CD4-positive, alpha-beta T cell (primary cell): ENCODE data around the gene LKAAEAR1. TPM values are rescaled to one million over a fixed set of nuclear protein-coding genes. Genes with fewer than 3 reads are reported as not detected.

Source experiments
- ATAC-seq: fragments of 200-7000 bp; cut with Tn5 transposase; one replicate; pipeline ENCODE4 v1.10.0; 2022; ENCODE audit warnings: mild to moderate bottlenecking; ENCODE audit not compliant: poor library complexity
- CTCF ChIA-PET: fragments of 350-600 bp; sonication (Branson Sonifier 250); formaldehyde crosslinking; loops from one replicate; lab custom pipeline; 2021; ENCODE audit warnings: antibody characterized with exemption, inconsistent platforms; lab: Charles Lee
- POLR2A ChIA-PET: fragments of 350-600 bp; sonication (Branson Sonifier 250); formaldehyde crosslinking; loops from one replicate; lab custom pipeline; 2021; ENCODE audit warnings: antibody characterized with exemption, inconsistent platforms; lab: Charles Lee
- DNase-seq, 14 experiments: peaks; one replicate each; pipeline ENCODE4 v3.0.0-alpha.2; 2013 to 2020; ENCODE audit warnings: mixed read lengths in 2 of 14
- H3K27ac ChIP-seq, 2 donors: one replicate each; pipeline versions ENCODE4 v1.5.1 to v1.7.0; 2013; ENCODE audit warnings: low read length in 2 of 2, low read depth in 1 of 2, mild to moderate bottlenecking in 1 of 2
- H3K27me3 ChIP-seq, 2 experiments: 1 replicate in 1 of 2; 2 replicates in 1 of 2; pipeline versions ENCODE4 v1.6.1 to v1.7.0; 2013; ENCODE audit warnings: low read length in 2 of 2, control low read depth in 1 of 2, mild to moderate bottlenecking in 1 of 2, moderate library complexity in 1 of 2; ENCODE audit not compliant: insufficient read depth in 2 of 2, control insufficient read depth in 1 of 2
- H3K36me3 ChIP-seq: one replicate; pipeline ENCODE4 v1.6.1; 2013; ENCODE audit warnings: low read length, control low read depth; ENCODE audit not compliant: insufficient read depth
- H3K4me1 ChIP-seq: one replicate; pipeline ENCODE4 v1.6.1; 2013; ENCODE audit warnings: low read length, control low read depth; ENCODE audit not compliant: insufficient read depth
- H3K4me3 ChIP-seq: one replicate; pipeline ENCODE4 v1.5.1; 2013; ENCODE audit warnings: mild to moderate bottlenecking, low read length, moderate library complexity
- H3K9me3 ChIP-seq, 2 experiments: 1 replicate in 1 of 2; 2 replicates in 1 of 2; pipeline versions ENCODE4 v1.6.1 to v1.7.0; 2013; ENCODE audit warnings: low read length in 2 of 2, mild to moderate bottlenecking in 2 of 2, control low read depth in 1 of 2, moderate library complexity in 1 of 2; ENCODE audit not compliant: control insufficient read depth in 1 of 2, insufficient read depth in 1 of 2
- H3K27ac Mint-ChIP-seq: one replicate; pipeline ENCODE4 v1.8.0; 2020; ENCODE audit warnings: mixed read lengths
- H3K27me3 Mint-ChIP-seq: one replicate; pipeline ENCODE4 v1.8.0; 2021; ENCODE audit warnings: mixed read lengths
- H3K36me3 Mint-ChIP-seq: one replicate; pipeline ENCODE4 v1.8.0; 2021; ENCODE audit warnings: low read depth, mixed read lengths
- H3K4me1 Mint-ChIP-seq: one replicate; pipeline ENCODE4 v1.8.0; 2021; ENCODE audit warnings: low read depth, mixed read lengths
- H3K4me3 Mint-ChIP-seq: one replicate; pipeline ENCODE4 v1.8.0; 2020; ENCODE audit warnings: mild to moderate bottlenecking, mixed read lengths
- H3K9me3 Mint-ChIP-seq: one replicate; pipeline ENCODE4 v1.8.0; 2020; ENCODE audit warnings: mixed read lengths
- intact Hi-C, 2 experiments: fragments of 100-400 bp; cut with DNase I in 1 of 2; cut with micrococcal nuclease in 1 of 2; formaldehyde crosslinking; loops; one replicate each; pipeline versions ENCODE4 v1.15.1 to v1.9.0; 2023 to 2025; cut with DNase I, micrococcal nuclease
- total RNA-seq, 174 experiments: library from RNA in 2 of 174; stranded (reverse) in 2 of 174; gene quantifications; one replicate each; pipeline ENCODE4 v1.2.3 and lab custom pipeline; 2021 to 2026
- TF ChIP-seq, protein P1 (sequence below): fragments of 200-600 bp; IDR thresholded peaks from one replicate; pipeline ENCODE4 v1.8.0; 2022; ENCODE audit warnings: antibody characterized with exemption, mild to moderate bottlenecking

LKAAEAR1 gene
- total RNA-seq, 2 experiments from 2014 or later, result 0.30 to 0.39 TPM

GRCh38 chr20:64037199-64037497, 47.0 kb downstream of the LKAAEAR1 start:
- Mint-ChIP-seq H3K36me3 (peaks cover 15% of the 10 kb centered on the region), H3K4me3 (peak overlapping the region; percentile 87), H3K4me1 (peaks cover 34% of the 10 kb centered on the region), H3K27me3 (no peaks in the 10 kb centered on the region), H3K27ac (peak overlapping the region; percentile 53), H3K9me3 (no peaks in the 10 kb centered on the region)
- Histone ChIP-seq H3K36me3 (peaks cover 16% of the 10 kb centered on the region), H3K9me3 (no peaks in the 10 kb centered on the region), H3K27ac (no peak overlapping the region), H3K4me1 (peaks cover 83% of the 10 kb centered on the region), H3K4me3 (no peak overlapping the region), H3K27me3 (peaks cover 0 to 4% of the 10 kb centered on the region in 2 experiments)
- TF ChIP-seq, protein P1, sequence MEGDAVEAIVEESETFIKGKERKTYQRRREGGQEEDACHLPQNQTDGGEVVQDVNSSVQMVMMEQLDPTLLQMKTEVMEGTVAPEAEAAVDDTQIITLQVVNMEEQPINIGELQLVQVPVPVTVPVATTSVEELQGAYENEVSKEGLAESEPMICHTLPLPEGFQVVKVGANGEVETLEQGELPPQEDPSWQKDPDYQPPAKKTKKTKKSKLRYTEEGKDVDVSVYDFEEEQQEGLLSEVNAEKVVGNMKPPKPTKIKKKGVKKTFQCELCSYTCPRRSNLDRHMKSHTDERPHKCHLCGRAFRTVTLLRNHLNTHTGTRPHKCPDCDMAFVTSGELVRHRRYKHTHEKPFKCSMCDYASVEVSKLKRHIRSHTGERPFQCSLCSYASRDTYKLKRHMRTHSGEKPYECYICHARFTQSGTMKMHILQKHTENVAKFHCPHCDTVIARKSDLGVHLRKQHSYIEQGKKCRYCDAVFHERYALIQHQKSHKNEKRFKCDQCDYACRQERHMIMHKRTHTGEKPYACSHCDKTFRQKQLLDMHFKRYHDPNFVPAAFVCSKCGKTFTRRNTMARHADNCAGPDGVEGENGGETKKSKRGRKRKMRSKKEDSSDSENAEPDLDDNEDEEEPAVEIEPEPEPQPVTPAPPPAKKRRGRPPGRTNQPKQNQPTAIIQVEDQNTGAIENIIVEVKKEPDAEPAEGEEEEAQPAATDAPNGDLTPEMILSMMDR, result no peak
- no peak for ATAC-seq
- ChIA-PET CTCF (interaction anchor here (0.8 to 2.9 kb wide), 3 partner anchors 21 to 36 kb away, joined by 4 to 19 read pairs (median 10); no protein-coding TSS in a partner anchor), POLR2A (interaction anchor here (1.1 to 2.7 kb wide), 2 partner anchors 10 to 57 kb away, joined by 3 to 36 read pairs; partner anchors contain the start of genes PRPF6 and SAMD10)
- intact Hi-C loops, result loop anchor here in 1 of 2 experiments (10.0 kb wide), 1 partner anchor 52 kb away; the partner anchor contains the start of gene PRPF6
- no peak for DNase-seq

GRCh38 chr20:64036346-64037198, 47.6 kb downstream of the LKAAEAR1 start:
- Mint-ChIP-seq H3K4me3 (no peak overlapping the region), H3K36me3 (peaks cover 20% of the 10 kb centered on the region), H3K4me1 (peaks cover 34% of the 10 kb centered on the region), H3K9me3 (no peaks in the 10 kb centered on the region), H3K27me3 (no peaks in the 10 kb centered on the region), H3K27ac (no peak overlapping the region)
- peaks cover 0 to 4% of the 10 kb centered on the region in 2 experiments for H3K27me3 ChIP-seq
- no peaks in the 10 kb centered on the region for H3K9me3 ChIP-seq
- H3K4me3 ChIP-seq, result no peak overlapping the region
- DNase-seq (no peak), ATAC-seq (no peak)
- POLR2A ChIA-PET, result interaction anchor here (1.1 kb wide), 1 partner anchor 9 kb away, joined by 3 read pairs; no protein-coding TSS in a partner anchor
- CTCF ChIA-PET, result interaction anchor here (0.8 to 2.9 kb wide), 2 partner anchors 22 to 35 kb away, joined by 4 to 19 read pairs; no protein-coding TSS in a partner anchor
- TF ChIP-seq, protein P1, result no peak
- H3K36me3 ChIP-seq, result peaks cover 22% of the 10 kb centered on the region
- H3K4me1 ChIP-seq, result peaks cover 77% of the 10 kb centered on the region
- intact Hi-C loops, result loop anchor here in 1 of 2 experiments (10.0 kb wide), 1 partner anchor 52 kb away; the partner anchor contains the start of gene PRPF6
- H3K27ac ChIP-seq, result no peak overlapping the region

GRCh38 chr20:64035933-64036345, 48.3 kb downstream of the LKAAEAR1 start, which contains the start of gene C20orf204:
Gene C20orf204 (plus strand): TSS chr20:64036182. CDS start chr20:64036324, 142 bp downstream.
- CTCF ChIA-PET, result no interaction called here
- H3K9me3 Mint-ChIP-seq, result no peaks in the 10 kb centered on the region
- peak within 1 kb of the TSS; percentile 45 for H3K4me3 Mint-ChIP-seq
- H3K36me3 Mint-ChIP-seq, result peaks cover 25% of the 10 kb centered on the region
- Histone ChIP-seq H3K27me3 (peaks cover 0 to 4% of the 10 kb centered on the region in 2 experiments), H3K4me3 (no peak within 1 kb of the TSS), H3K36me3 (peaks cover 24% of the 10 kb centered on the region), H3K27ac (peak within 1 kb of the TSS in 1 of 2 donors; percentile 7), H3K4me1 (peaks cover 71% of the 10 kb centered on the region), H3K9me3 (no peaks in the 10 kb centered on the region)
- TF ChIP-seq, protein P1, result no peak
- ATAC-seq (no peak), DNase-seq (no peak)
- H3K27ac Mint-ChIP-seq, result peak within 1 kb of the TSS; percentile 72
- POLR2A ChIA-PET, result no interaction called here
- intact Hi-C loops, result loop anchor here in 1 of 2 experiments (10.0 kb wide), 1 partner anchor 51 kb away; the partner anchor contains the start of gene PRPF6
- no peaks in the 10 kb centered on the region for H3K27me3 Mint-ChIP-seq
- H3K4me1 Mint-ChIP-seq, result peaks cover 30% of the 10 kb centered on the region
